Measurements from ENCODE around the gene PREX1. TPM values are rescaled to one million over a fixed set of nuclear protein-coding genes. Genes with fewer than 3 reads are reported as not detected.

The PREX1 gene
- polyA plus RNA-seq, 3 donors = 3.3 to 22.8 (median 21.5) TPM

GRCh38 chr20:48673507-48673906, 154.3 kb downstream of the PREX1 start:
- 57 to 82% (median 66%) methylated on average over 4 of the region's 4 CpGs for WGBS, 3 donors

GRCh38 chr20:48672324-48672723, 155.5 kb downstream of the PREX1 start:
- WGBS, 3 donors = 85 to 93% (median 90%) methylated on average over 8 of the region's 8 CpGs
- H3K27ac ChIP-seq (ENCODE audit: low read depth, low read length) = no peak overlapping the region

More at GRCh38 chr20:48673507-48673906, 154.3 kb downstream of the PREX1 start:
- H3K27ac ChIP-seq (ENCODE audit: low read depth, low read length) = no peak overlapping the region

- WGBS, 3 donors = 95 to 96% (median 95%) methylated on average over 3 of the region's 3 CpGs
- H3K27ac ChIP-seq (ENCODE audit: low read depth, low read length) = no peak overlapping the region
These were observed 156.7 kb downstream of the PREX1 start for GRCh38 chr20:48671141-48671540.

- WGBS, 3 donors = 60 to 85% (median 77%) methylated on average over 11 of the region's 11 CpGs
- H3K27ac ChIP-seq (ENCODE audit: low read depth, low read length) = no peak overlapping the region
These were observed 157.7 kb downstream of the PREX1 start for GRCh38 chr20:48669946-48670605.

- no peak overlapping the region for H3K27ac ChIP-seq (ENCODE audit: low read depth, low read length)
- 58 to 75% (median 64%) methylated on average over 10 of the region's 10 CpGs for WGBS, 3 donors
These were observed 159.3 kb downstream of the PREX1 start for GRCh38 chr20:48668451-48668946.

- no peak overlapping the region for H3K27ac ChIP-seq (ENCODE audit: low read depth, low read length)
- 73 to 90% (median 77%) methylated on average over 15 of the region's 15 CpGs for WGBS, 3 donors
These were observed 159.8 kb downstream of the PREX1 start for GRCh38 chr20:48667889-48668413.

GRCh38 chr20:48667481-48667880, 160.3 kb downstream of the PREX1 start:
- no peak overlapping the region for H3K27ac ChIP-seq (ENCODE audit: low read depth, low read length)
- WGBS, 3 donors = 80 to 98% (median 87%) methylated on average over 6 of the region's 6 CpGs

- H3K27ac ChIP-seq (ENCODE audit: low read depth, low read length) = no peak overlapping the region
- 93 to 96% (median 95%) methylated on average over 8 of the region's 8 CpGs for WGBS, 3 donors
These were observed 162.0 kb downstream of the PREX1 start for GRCh38 chr20:48665785-48666184.

- H3K27ac ChIP-seq (ENCODE audit: low read depth, low read length) = no peak overlapping the region
- WGBS, 3 donors = 80 to 83% (median 82%) methylated on average over 6 of the region's 6 CpGs
These were observed 165.1 kb downstream of the PREX1 start for GRCh38 chr20:48662711-48663110.

GRCh38 chr20:48661575-48662455, 166.0 kb downstream of the PREX1 start:
- H3K27ac ChIP-seq (ENCODE audit: low read depth, low read length) = no peak overlapping the region
- WGBS, 3 donors = 59 to 83% (median 70%) methylated on average over 14 of the region's 14 CpGs

- H3K27ac ChIP-seq (ENCODE audit: low read depth, low read length) = no peak overlapping the region
- WGBS, 3 donors = 92 to 98% (median 95%) methylated on average over 9 of the region's 9 CpGs
These were observed 167.0 kb downstream of the PREX1 start for GRCh38 chr20:48660788-48661187.

GRCh38 chr20:48659858-48660257, 167.9 kb downstream of the PREX1 start:
- 45 to 87% (median 83%) methylated on average over 8 of the region's 8 CpGs for WGBS, 3 donors
- no peak overlapping the region for H3K27ac ChIP-seq (ENCODE audit: low read depth, low read length)

- no peak overlapping the region for H3K27ac ChIP-seq (ENCODE audit: low read depth, low read length)
- 83 to 89% (median 87%) methylated on average over 8 of the region's 8 CpGs for WGBS, 3 donors
These were observed 169.3 kb downstream of the PREX1 start for GRCh38 chr20:48658505-48658904.

- 82 to 90% (median 88%) methylated on average over 9 of the region's 9 CpGs for WGBS, 3 donors
- no peak overlapping the region for H3K27ac ChIP-seq (ENCODE audit: low read depth, low read length)
These were observed 169.7 kb downstream of the PREX1 start for GRCh38 chr20:48658198-48658476.

GRCh38 chr20:48657426-48658197, 170.2 kb downstream of the PREX1 start:
- 61 to 71% (median 70%) methylated on average over 21 of the region's 21 CpGs for WGBS, 3 donors
- no peak overlapping the region for H3K27ac ChIP-seq (ENCODE audit: low read depth, low read length)

- WGBS, 3 donors = 71 to 84% (median 83%) methylated on average over 15 of the region's 15 CpGs
- no peak overlapping the region for H3K27ac ChIP-seq (ENCODE audit: low read depth, low read length)
These were observed 171.1 kb downstream of the PREX1 start for GRCh38 chr20:48656661-48657211.

GRCh38 chr20:48656137-48656536, 171.7 kb downstream of the PREX1 start:
- 80 to 83% (median 82%) methylated on average over 8 of the region's 8 CpGs for WGBS, 3 donors
- H3K27ac ChIP-seq (ENCODE audit: low read depth, low read length) = no peak overlapping the region

- 86 to 95% (median 93%) methylated on average over 10 of the region's 10 CpGs for WGBS, 3 donors
- no peak overlapping the region for H3K27ac ChIP-seq (ENCODE audit: low read depth, low read length)
These were observed 174.1 kb downstream of the PREX1 start for GRCh38 chr20:48653706-48654051.
